Amygdala (tissue), 56 donors: ENCODE measurements around the gene ATP13A2.

Experiments used
- DNase-seq, 56 donors: peaks; one replicate each; lab custom pipeline; 2025; lab: John Stamatoyannopoulos, UW

ATP13A2 gene

DNA sequence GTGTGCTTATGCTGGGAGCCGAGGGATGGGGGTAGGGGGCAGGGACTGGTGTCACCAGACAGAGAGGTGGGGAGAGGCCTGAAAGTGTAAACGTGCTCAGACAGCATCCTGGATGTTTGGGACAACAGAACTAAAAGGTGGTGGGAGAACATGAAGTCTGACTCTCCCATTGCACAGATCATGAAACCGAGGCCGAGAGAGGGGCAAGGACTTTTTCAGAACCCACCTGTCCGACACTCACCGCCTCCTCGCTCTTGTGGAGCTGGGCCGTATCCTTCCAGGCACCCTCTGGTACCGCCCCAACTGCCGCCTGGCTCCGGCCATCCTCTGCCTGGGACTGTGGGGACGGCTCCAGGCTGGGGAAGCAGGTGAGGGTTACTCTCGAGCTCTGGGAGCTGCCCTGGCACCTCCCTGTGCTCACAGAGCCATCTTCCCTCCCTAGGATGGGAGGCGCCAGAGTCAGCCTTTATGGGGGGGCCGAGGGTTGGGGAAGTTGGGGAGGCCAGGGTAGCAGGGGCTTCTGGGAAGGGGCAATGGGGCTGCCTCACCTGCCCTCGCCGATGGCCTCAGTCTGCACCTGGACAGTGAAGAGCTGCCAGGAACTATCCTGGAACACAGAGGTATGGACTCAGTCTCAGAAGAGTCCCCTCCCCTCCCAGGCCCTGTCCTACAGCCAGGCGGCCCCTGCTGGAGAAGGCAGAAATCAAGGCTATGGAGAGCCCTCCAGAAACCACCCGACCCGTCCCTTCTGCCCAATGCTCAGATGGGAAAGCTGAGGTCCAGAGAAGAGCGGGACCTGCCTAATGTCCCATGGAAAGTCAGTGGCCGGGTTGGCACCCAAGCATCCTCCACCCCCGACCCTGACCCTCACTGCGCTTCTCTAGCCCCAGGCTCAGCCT is 7.0 kb downstream of the ATP13A2 start:
- no peak for DNase-seq

DNA sequence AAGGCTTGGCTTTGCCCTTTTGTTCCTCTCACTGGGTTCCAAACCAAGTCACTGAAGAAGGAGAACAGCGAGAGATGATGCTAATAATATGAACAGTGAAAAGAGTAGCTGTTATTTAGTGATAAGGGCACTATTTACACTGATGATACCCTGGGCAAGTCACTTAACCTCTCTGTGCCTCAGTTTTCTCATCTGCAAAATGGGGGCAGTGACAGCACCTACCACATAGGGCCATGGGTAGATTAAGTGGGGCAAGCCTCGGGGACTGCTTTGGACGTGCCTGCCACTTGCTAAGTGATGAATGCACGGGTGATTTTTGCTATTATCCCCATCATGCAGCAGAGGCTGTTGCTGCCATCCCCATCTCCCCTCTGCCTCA is 9.2 kb downstream of the ATP13A2 start:
- no peak for DNase-seq

DNA sequence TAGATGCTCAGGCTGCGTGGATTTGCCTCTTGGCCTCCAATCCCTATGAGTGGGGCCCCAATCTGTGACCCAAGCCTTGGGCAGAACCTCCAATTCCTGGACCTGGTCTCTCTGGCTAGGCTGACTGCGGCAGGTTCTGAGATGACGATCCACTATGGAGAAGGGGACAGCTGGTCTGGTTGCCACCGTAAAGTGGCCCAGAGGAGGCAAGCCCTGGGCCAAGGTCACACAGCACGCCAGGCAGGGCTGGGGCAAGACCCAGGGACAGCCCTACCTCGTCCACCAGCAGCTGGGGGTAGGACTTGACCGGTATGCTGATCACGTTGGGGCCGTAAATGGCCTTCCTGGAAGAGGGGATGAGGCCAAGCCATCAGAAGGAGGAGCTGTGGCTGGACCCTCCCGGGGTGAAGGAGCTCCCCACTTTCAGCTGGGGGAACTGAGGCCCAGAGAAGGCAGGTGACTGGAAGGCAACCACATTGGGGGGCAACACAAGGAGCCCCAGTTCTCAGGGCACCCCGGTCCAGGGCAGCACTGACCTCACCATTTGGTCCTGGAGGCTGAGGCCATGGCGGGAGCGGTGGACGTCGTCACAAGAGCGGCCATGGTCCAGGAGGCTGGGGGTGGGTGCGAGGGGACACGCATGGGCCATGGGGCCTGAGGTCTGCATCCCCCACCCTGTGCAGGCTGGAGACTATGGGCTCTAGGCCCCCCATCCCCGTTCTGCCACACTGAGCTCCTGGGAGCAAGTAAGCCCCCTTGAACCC is 9.8 kb downstream of the ATP13A2 start:
- DNase-seq, result no peak

DNA sequence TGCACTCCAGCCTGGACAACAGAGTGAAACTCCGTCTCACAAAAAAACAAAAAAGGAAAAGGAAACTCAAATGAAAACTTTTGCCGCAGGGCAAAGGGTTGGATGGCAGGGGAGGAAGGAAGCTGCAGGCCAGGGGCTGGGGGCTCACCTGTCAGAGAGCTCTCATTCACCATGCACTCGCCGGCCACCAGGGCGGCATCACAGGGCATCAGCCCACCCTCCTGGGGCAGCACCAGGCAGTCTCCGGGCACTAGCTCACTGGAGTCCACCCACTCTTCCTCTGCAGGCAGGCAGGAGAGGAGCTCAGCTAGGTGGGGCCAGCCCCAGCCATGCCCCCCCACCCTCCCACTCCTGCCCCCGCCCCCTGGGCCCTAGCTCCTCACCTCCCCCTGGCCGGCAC is 11.9 kb downstream of the ATP13A2 start:
- no peak for DNase-seq

DNA sequence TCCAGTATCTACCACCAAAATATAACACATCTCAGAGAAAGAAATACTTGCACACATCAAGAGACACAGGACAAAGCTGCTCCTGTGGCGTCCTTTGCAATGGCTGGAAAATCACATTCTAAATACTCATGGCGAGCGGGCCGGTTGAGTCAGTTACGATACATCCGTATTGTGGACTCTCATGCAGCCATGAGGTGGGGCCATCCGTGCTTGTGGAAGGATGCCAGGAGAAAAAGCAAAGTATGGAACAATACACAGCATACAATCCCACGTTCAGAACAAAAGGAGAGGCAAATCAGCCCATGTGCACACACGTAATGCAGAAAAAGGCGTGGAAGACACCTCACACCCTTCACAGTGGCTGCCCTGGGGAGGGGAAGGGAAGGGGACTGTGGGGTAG is 13.1 kb downstream of the ATP13A2 start:
- DNase-seq, result no peak

DNA sequence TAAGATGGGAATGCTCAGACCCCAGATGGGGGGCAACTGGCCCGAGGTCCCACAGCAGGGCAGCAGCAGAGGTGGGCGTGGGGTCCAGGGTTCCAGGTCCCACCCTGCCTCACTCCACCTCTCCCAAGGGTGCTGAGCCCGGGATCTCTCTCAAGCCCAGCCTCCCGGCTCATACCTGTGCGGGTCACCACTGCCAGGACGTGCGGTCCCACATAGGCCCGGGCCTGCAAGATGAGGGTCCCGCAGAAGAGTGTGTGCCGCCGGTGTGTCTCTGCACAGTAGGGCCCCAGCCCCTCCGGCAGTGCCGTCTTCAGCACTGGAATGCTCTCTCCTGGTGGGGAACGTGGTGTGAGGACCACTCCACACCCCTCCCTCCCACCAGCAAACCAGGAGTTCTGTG is 14.9 kb downstream of the ATP13A2 start:
- no peak for DNase-seq

DNA sequence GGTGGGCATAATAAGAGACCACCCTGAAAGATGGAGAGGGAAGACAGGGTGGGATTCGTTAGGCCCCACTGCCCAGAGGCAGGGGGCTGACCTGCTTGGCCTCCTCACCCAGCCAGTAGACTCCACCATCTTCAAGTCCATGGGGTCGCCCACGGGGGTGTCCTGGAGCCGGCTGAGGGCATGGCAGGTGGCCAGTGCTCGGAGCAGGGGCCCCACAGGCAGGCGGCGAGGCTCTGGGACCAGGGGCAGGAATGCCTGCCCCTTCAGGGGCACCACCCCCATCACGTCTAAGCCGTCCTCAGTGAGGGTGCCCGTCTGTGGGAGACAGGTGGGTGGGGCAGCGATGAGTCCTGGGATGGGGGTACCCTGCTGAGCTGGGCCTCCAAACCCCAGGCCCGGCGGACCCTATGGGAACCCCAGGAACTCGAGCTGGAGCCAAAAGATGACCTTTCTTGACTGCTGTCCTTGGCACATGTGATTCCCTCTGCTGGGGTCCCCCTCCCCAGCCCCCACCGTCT is 18.1 kb downstream of the ATP13A2 start:
- DNase-seq, result no peak

DNA sequence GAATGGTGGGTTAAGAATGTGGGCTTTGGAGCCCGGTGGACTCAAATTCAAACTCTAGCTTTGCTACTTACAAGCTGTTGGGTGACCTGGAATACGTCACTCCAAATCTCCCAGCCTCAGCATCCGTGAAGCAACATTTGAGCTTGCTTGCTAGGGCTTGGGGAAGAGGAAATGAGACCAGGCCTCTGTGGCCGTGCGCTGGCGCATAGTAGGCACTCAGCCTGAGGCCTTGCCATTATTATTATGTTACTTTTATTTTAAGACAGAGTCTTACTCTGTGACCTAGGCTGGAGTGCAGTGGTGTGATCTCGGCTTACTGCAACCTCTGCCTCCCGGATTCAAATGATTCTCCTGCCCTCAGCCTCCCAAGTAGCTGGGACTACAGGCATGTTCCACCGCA is 19.1 kb downstream of the ATP13A2 start:
- no peak for DNase-seq

DNA sequence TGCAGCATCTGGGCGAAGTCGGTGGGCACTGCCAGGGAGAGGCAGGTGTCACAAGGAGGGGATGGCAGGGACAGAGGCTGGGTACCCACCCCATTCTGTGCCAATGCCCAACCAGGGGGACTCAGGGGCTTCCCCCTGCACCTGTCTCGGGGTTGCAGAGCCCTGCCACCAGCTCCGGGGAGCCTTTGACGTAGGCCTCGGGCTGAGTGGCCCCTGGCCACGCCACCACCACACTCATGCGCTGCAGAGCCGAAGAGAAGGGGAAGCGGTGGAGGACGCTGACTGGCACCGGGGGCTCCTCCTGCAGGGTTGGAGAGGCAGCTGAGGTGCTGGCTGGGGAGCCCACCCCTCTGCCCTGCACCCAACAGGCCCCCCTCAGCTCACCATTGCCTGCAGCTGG is 19.6 kb downstream of the ATP13A2 start:
- no peak for DNase-seq

DNA sequence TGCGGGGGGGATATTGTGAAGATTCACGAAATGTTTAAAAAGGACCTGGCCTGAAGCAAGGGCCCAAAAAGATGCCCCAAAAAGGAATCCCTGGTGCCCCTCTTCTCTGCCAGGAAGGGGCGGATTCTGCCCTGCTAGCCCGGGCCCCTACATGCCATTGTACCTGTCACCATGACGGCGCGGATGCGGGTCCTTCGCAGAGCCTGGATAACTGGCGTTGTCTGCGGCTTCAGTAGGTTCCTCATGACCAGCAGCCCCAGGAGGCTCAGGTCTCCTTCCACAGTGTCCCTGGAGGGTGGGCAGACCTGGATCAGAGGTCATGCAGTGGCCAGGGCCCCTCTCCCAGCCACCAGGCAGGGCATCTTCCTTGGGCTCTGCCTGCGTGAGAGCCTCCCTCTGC is 20.2 kb downstream of the ATP13A2 start:
- no peak for DNase-seq

DNA sequence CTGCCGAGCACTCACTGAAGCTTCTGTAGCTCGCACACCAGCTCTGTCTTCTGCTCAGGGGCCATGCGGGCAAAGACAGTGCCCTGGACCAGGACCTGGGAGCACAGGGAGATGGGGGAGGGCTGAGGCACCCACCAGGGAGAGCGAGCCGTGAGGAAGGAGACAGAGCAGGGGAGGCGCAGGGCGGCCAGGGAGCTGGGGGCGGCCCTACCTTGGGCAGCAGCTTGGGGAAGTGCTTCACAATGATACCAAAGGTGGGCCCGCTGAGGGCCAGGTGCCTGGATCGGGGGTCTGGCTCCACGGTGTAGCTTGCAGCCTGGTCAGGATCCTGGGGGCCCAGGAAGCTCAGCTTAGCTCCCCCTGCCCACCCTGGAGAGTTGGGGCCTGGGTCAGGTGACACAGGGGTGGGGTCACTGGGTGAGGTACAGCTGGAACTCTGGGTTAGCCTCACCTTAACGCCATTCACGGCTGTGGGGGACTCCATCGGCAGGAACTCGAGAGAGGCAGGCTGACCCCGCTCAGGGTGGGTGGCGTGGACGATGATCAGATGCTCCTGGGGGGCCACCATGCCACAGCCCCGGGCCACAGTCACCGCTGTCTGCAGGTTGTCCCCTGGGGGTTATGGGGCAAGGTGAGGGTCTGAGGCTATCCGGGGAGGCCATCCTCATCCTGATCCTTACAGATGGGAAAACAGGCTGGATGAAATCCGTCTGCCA is 21.9 kb downstream of the ATP13A2 start:
- no peak for DNase-seq

DNA sequence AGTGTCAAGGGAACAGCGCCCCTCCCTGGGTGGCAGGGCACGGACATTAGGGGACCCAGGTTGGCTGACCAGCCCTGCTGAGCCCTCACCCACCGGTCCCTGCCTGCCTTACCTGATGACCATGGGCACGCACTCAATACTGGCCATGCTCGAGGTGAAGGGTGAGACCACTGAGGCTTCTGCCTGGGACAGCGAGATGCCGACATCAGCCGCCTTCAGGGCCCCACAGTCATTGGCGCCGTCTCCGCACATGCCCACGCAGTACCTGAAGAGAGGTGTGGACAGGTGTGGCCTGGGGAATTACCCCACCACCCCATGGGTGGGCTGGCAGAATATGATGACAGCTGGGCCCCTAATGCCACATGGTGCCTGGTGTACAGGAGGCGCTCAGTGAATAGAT is 23.5 kb downstream of the ATP13A2 start:
- no peak for DNase-seq

DNA sequence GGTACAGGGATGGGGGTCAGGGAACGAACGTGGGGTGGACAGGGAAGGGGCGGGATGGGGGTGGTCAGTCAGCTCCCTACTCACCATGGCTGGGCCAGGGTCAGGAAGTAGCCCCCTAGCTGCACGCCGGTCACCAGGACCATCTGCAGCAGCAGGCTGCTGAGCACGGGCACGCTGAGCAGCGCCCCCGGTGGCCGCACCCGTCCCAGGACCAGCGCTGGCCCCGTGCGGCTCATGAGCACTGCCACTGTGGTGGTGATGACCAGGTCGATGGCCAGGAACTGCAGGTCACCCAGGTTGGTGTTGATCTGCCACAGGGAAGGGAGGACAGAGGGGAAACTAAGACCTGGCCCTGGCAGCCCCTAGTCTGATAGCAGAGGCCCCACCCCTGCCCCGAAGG is 24.8 kb downstream of the ATP13A2 start:
- no peak for DNase-seq

DNA sequence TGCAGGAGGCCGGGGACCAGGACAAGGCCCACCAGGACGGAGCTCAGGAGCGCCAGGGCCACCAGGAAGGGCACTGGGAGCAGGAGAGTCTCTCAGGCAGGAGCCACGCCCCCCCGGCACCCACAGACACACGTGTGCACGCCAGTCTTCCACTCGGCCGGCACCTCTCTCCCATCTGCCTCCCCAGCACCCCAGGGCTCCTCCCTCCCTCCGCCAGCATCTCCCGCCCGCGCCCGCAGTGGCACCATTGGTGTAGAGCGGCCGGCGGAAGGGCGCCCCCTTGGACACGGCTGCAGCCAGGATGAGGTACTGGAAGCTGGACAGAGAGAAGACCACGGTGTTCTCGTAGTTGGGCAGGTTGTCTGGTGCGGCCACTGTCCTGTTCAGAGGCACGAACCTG is 25.2 kb downstream of the ATP13A2 start:
- DNase-seq, result no peak

DNA sequence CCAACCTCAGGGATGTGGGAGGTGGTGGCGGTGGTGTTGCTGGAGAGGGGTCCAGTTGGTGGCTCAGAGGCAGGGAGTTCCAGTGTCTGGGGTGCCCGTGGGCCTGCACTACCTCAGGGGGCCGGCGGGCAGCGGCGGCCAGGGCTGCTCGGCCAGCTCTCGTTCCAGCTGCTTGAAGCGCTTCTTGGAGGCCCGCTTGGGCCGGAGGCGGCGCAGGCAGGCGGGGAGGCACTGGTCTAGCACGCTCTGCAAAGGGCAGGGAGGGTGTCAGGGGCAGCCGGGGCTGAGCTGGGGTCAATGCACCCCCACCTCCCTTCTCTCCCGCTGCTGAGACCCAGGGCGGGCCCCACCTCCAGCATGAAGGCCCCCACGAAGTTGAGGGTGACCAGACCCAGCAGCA is 25.6 kb downstream of the ATP13A2 start:
- no peak for DNase-seq

DNA sequence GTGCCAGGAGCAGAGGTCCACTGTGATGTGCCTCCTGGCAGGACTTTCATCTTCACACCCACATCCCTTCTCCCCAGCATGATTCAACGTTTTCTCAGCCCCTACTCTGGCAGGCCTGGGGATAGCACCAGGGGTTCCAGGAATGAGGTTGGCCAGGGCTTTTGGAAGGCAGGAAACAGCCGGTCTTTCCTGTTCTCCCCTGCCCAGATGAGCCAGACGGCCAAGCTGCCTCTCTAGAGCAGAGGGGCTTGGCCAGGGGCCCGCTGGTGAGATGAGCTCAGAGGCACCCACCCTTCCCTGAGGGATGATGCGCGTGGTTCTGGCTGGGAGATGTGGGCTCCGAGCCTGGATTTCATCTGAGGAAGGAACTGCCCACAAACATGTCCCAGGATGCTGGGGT is 27.0 kb downstream of the ATP13A2 start:
- peak in 5 of 56 donors; percentile 11 to 45 (median 31) for DNase-seq

DNA sequence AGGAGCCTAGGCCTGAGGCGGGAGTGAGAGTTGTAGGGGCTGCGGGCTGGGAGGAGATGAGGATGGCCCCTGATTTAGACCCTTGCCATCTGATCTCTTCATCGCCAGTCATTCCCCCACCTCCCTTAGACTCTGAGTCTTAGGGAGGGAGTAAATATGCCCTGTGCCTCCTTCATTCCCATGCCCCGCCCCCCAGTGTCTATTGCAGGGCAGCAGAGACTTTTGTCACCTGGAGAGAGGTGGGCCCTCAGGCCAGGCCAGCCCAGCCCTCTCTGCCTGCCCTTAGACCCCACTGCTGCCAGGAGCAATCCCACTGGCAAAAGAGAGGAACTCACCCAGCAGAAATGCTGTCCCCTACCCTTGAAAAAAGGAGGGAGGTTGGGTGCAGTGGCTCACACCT is 28.1 kb downstream of the ATP13A2 start:
- no peak for DNase-seq

DNA sequence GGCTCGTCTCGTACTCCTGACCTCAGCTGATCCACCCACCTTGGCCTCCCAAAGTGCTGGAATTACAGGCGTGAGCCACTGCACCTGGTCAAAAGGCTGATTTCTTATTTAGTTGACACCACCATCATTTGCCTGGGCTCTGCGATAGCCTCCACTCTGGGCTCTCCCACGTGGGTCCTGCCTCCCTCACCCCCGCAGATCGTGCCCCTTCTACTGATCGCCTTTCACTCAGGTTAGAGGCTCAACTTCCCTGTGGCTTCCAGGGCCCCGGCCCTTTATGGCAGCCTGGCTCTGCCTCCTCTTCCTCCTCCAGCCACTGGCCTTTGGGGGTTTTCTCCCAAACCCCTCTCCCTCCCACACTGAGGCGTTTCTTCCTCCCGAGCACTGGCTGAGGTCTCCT is 28.8 kb downstream of the ATP13A2 start:
- no peak for DNase-seq

DNA sequence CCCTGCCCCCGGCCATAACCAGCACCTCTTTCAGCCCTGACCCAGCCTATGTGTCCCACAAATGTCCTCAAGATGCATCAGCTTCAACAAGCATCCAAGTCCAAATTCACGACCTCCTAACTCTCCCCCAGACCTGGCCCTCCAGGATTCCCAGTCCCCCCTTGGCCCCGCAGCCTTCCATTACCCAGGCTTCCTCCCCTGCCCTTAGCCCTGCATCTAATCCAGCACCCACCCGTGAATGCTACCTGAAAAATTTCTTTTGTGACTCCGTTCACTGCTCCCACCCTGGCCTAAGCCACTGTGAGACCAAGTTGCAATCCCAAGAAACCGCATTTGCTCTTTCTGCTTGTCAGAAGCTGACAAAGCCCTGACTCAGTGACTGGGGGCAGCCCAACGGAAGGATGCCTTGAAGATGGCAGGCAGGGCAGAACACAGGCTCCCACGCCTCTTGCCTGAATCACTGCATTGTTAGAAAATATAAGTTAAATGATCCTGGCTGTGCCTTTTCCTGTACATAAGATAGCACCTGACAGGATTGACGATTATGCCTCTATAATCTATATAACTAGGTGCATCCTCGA is 30.4 kb downstream of the ATP13A2 start:
- no peak for DNase-seq

DNA sequence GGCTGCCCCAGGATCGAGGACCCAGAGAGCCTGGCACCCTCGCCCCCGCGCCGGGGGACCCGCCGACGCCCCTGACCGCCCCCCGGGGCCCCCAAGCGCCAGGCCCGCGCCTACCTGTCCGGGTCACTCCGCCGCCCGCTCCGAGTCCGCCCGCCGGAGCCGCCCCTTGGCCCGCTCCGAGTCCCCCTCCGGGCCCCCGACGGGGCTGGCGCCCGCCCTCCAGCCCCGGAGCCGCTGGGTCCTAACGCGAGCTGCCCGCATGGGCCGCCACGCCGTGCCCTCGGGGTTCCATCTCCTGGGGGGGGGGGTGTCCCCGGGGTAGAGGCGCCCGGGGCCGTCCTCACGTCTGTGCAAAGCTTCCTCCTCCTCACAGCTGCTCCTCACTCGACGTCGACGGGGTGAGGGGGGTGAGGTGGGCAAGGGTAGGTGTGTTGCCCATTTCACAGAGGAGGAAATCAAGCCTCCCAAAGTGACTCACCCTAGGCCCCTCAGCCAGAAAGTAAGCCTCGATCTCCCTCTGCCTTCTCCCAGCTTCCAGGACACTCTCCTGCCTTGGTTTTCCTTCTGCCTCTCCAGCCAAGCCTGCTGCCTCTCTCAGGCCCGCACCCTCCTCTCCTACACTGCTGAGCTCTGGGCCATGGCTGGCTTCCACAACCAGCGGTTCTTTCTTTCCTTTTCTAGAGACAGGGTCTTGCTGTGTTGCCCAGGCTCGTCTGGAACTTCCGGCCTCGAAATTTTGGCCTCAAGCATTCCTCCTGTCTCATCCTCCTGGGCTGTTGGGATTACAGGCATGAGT is 31.1 kb downstream of the ATP13A2 start, which contains the start of gene MFAP2:
TSS of gene MFAP2 (minus strand) at position 148 of the 796 bp plus-strand sequence. CDS start 2,347 bp downstream, outside the sequence.
- DNase-seq, result no peak
